K562 (cell line): ENCODE results near the gene ZNF337. TPM values are rescaled to one million over a fixed set of nuclear protein-coding genes. Genes with fewer than 3 reads are reported as not detected.

Source experiments
- ATAC-seq: fragments of 200-7000 bp; cut with Tn5 transposase; 3 replicates; pipeline ENCODE4 v1.9.1; 2020; ENCODE audit warnings: moderate library complexity
- BruUV-seq: library from RNA; stranded (reverse); fragments of 400-500 nt; replicated peaks from 2 replicates; lab custom pipeline; 2021; lab: Mats Ljungman, UMichigan
- CTCF ChIA-PET: fragments of 300-600 bp; formaldehyde crosslinking; extraction: SDS; loops from one replicate; lab custom pipeline; 2021; ENCODE audit warnings: low intra/inter-chr PET ratio; lab: Yijun Ruan, JAX
- POLR2A ChIA-PET: fragments of 300-600, 350-650 bp; sonication (Branson Sonifier 250); formaldehyde crosslinking; extraction: SDS; loops from one replicate; lab custom pipeline; 2021; ENCODE audit warnings: antibody characterized with exemption, inconsistent platforms; lab: Yijun Ruan, JAX
- DNase-seq, 4 experiments: peaks; one replicate each; pipeline versions ENCODE4 v3.0.0 to v3.0.0-alpha.2; 2011 to 2018; ENCODE audit warnings: low spot score in 3 of 4, mixed read lengths in 3 of 4; ENCODE audit errors: extremely low read depth in 1 of 4
- FAIRE-seq: peaks from 2 replicates; lab custom pipeline; 2011; peaks lifted over from hg19 to GRCh38; lab: Jason Lieb, UNC
- H2AFZ ChIP-seq: 2 replicates; pipeline ENCODE4 v1.6.0; 2011; ENCODE audit warnings: low read depth, low read length, control low read depth, inconsistent platforms
- H3K27ac ChIP-seq: fragments of 200-600 bp; 3 replicates; pipeline ENCODE4 v1.8.0; 2011; ENCODE audit warnings: low read depth, mild to moderate bottlenecking, control low read depth, inconsistent platforms, low read length, moderate library complexity, mixed read lengths; ENCODE audit errors: extremely low read depth
- H3K27me3 ChIP-seq, 2 experiments: fragments of 300-600 bp in 1 of 2; 2 replicates in 1 of 2; 3 replicates in 1 of 2; pipeline versions ENCODE4 v1.6.0 to v1.8.0; 2011; ENCODE audit warnings: inconsistent platforms in 2 of 2, low read length in 2 of 2, mild to moderate bottlenecking in 1 of 2, mixed read lengths in 1 of 2, moderate library complexity in 1 of 2; ENCODE audit not compliant: control insufficient read depth in 2 of 2, insufficient read depth in 2 of 2
- H3K36me3 ChIP-seq: fragments of 300-600 bp; 3 replicates; pipeline ENCODE4 v1.8.0; 2011; ENCODE audit warnings: mild to moderate bottlenecking, low read length, inconsistent platforms; ENCODE audit not compliant: control insufficient read depth, insufficient read depth
- H3K4me1 ChIP-seq, 2 experiments: fragments of 200-600 bp in 1 of 2; replicated peaks in 1 of 2; 2 replicates in 1 of 2; 3 replicates in 1 of 2; pipeline versions ENCODE4 v1.5.1 to v1.8.0; 2011; ENCODE audit warnings: inconsistent platforms in 2 of 2, low read length in 2 of 2, mild to moderate bottlenecking in 1 of 2, mixed read lengths in 1 of 2, moderate library complexity in 1 of 2; ENCODE audit not compliant: control insufficient read depth in 2 of 2, insufficient read depth in 2 of 2
- H3K4me2 ChIP-seq: 2 replicates; pipeline ENCODE4 v1.6.1; 2011; ENCODE audit warnings: low read length, control low read depth, inconsistent platforms, mixed read lengths; ENCODE audit not compliant: insufficient read depth
- H3K4me3 ChIP-seq: fragments of 200-600 bp; sonication (generic), shearing (Covaris generic); 2 replicates; pipeline ENCODE4 v1.5.1; 2016; ENCODE audit warnings: control low read depth, inconsistent platforms
- H3K79me2 ChIP-seq: fragments of 200-600 bp; 3 replicates; pipeline ENCODE4 v1.8.0; 2011; ENCODE audit warnings: low read length, inconsistent platforms; ENCODE audit not compliant: control insufficient read depth, insufficient read depth
- H3K9ac ChIP-seq, 2 experiments: 2 replicates each; pipeline versions ENCODE4 v1.6.0 to v1.6.1; 2011; ENCODE audit warnings: low read depth in 2 of 2, low read length in 2 of 2, control low read depth in 1 of 2, inconsistent platforms in 1 of 2, mild to moderate bottlenecking in 1 of 2, mixed read lengths in 1 of 2; ENCODE audit not compliant: insufficient read depth in 1 of 2
- H3K9me1 ChIP-seq: one replicate; pipeline ENCODE4 v1.6.0; 2011; ENCODE audit warnings: inconsistent platforms, mild to moderate bottlenecking, low read length, moderate library complexity; ENCODE audit not compliant: control insufficient read depth, insufficient read depth
- H3K9me3 ChIP-seq: replicated peaks from 2 replicates; pipeline ENCODE4 v1.5.1; 2011; ENCODE audit warnings: low read depth, low read length, inconsistent platforms; ENCODE audit not compliant: control insufficient read depth, insufficient read depth
- H4K20me1 ChIP-seq: replicated peaks from 2 replicates; pipeline ENCODE4 v1.6.1; 2011; ENCODE audit warnings: low read length, inconsistent platforms, mixed read lengths; ENCODE audit not compliant: control insufficient read depth, insufficient read depth
- E2F6 ChIP-seq, 2 experiments: IDR thresholded peaks; 2 replicates each; pipeline ENCODE4 v1.6.1; 2011; ENCODE audit warnings: borderline replicate concordance in 1 of 2, control low read depth in 1 of 2, low read depth in 1 of 2, low read length in 1 of 2, mild to moderate bottlenecking in 1 of 2, mixed read lengths in 1 of 2, moderate library complexity in 1 of 2; ENCODE audit not compliant: insufficient read depth in 1 of 2, insufficient read length in 1 of 2, poor library complexity in 1 of 2, severe bottlenecking in 1 of 2; ENCODE audit errors: extremely low read depth in 1 of 2
- RBM22 ChIP-seq: fragments of 200-400 bp; formaldehyde crosslinking; IDR thresholded peaks from 2 replicates; pipeline ENCODE4 v1.6.1; 2018; ENCODE audit warnings: low read length, low read depth; ENCODE audit not compliant: poor library complexity, severe bottlenecking
- RREB1 ChIP-seq: fragments of 250-450 bp; sonication (Bioruptor Pico); IDR thresholded peaks from 2 replicates; pipeline ENCODE4 v1.4.0; 2020
- SMARCB1 ChIP-seq: IDR thresholded peaks from 2 replicates; pipeline ENCODE4 v1.6.1; 2011; ENCODE audit warnings: improper control_type of control experiment, low read depth; ENCODE audit not compliant: insufficient read length
- STAG1 ChIP-seq: sonication (generic); formaldehyde crosslinking; IDR thresholded peaks from 2 replicates; pipeline ENCODE4 v1.5.0; 2020; ENCODE audit warnings: missing genetic modification reagents, borderline replicate concordance
- TBP ChIP-seq: optimal IDR thresholded peaks from 2 replicates; pipeline ENCODE3; 2011; ENCODE audit warnings: low read depth, low read length, improper control_type of control experiment
- TSHZ1 ChIP-seq: fragments of 250-450 bp; sonication (Bioruptor Pico); IDR thresholded peaks from 2 replicates; pipeline ENCODE4 v1.4.0; 2020; ENCODE audit warnings: mild to moderate bottlenecking, moderate library complexity
- ZBTB5 ChIP-seq: fragments of 450-650 bp; IDR thresholded peaks from 2 replicates; pipeline ENCODE4 v1.6.1; 2017; ENCODE audit warnings: antibody characterized with exemption
- WGBS: fragments of 100-300 bp; shearing (Covaris generic); methylation state at CpG from one replicate; pipeline ENCODE4 v1.1.6; 2016; ENCODE audit warnings: low coverage, mixed read lengths; ENCODE audit not compliant: insufficient coverage; ENCODE audit errors: missing lambda C conversion rate; 5-methylcytosine and 5-hydroxymethylcytosine counted together
- in situ Hi-C: fragments of 300-500 bp; cut with MboI; formaldehyde crosslinking; loops from 4 replicates; pipeline ENCODE4 v1.15.0; 2018; ENCODE audit warnings: inconsistent platforms, mixed read lengths
- intact Hi-C: fragments of 100-400 bp; cut with micrococcal nuclease; formaldehyde crosslinking; loops from 2 replicates; pipeline ENCODE4 v1.14.2; 2022
- polyA plus RNA-seq, 8 experiments: library from polyadenylated mRNA; depleted of rRNA in 4 of 8; stranded (reverse) in 5 of 8; unstranded in 3 of 8; fragments of >200 nt; fragmentation: Nextera tagmentation in 2 of 8; fragmentation: Illumina TruSeq in 1 of 8; extraction: Ambion mirVana in 2 of 8; extraction: Trizol in 1 of 8; gene quantifications; 2 replicates each; pipeline versions ENCODE4 v1.2.1 to v1.2.3, GENCODE V29; 2011 to 2014; ENCODE audit warnings: inconsistent platforms in 1 of 8, missing spikeins in 1 of 8
- total RNA-seq, 7 experiments: library from RNA; depleted of rRNA in 6 of 7; stranded (reverse); fragments of >200 nt in 6 of 7; fragmentation: Illumina TruSeq in 2 of 7; extraction: Trizol in 2 of 7; gene quantifications; 2 replicates each; pipeline versions ENCODE4 v1.2.1 to v1.2.3, GENCODE V29; 2011 to 2021; ENCODE audit warnings: low replicate concordance in 1 of 7

ZNF337 gene
- total and polyA plus RNA-seq, 9 of the 15 experiments (the other 6 are each of a cell fraction or from before 2014, with no cell fraction given) = 0.25 to 5.6 (median 3.5) TPM

GRCh38 chr20:25672659-25673235 lies 23.9 kb downstream of the ZNF337 start:
- Histone ChIP-seq H3K9ac (no peak overlapping the region), H3K27me3 (no peaks in the 10 kb centered on the region), H3K27ac (no peak overlapping the region), H3K4me1 (no peaks in the 10 kb centered on the region), H3K79me2 (no peaks in the 10 kb centered on the region; the same call in 2 of the 3 replicates), H3K4me2 (no peak overlapping the region), H2AFZ (no peak overlapping the region), H3K9me1 (peaks cover 3% of the 10 kb centered on the region), H4K20me1 (no peaks in the 10 kb centered on the region), H3K4me3 (no peak overlapping the region), H3K9me3 (no peaks in the 10 kb centered on the region), H3K36me3 (peaks cover 40% of the 10 kb centered on the region; the same call in 2 of the 3 replicates)
- WGBS = 86% methylated on average over 3 of the region's 4 CpGs
- no peak for ATAC-seq
- intact Hi-C loops = no loop called here
- CTCF ChIA-PET = no interaction called here
- DNase-seq = no peak
- in situ Hi-C loops = no loop called here
- no TSS peak for BruUV-seq
- no peak for FAIRE-seq
- POLR2A ChIA-PET = no interaction called here
- TF ChIP-seq RREB1 (CRISPR knock-in tag) = no peak
- TF ChIP-seq E2F6 (IDR thresholded peaks at IDR 0.05; ENCODE audit: borderline replicate concordance in 1 of 2, extremely low read depth in 1 of 2, insufficient read depth in 1 of 2, insufficient read length in 1 of 2, low read depth in 1 of 2, low read length in 1 of 2, poor library complexity in 1 of 2, severe bottlenecking in 1 of 2) = no peak
- TF ChIP-seq TBP = no peak
- TF ChIP-seq TSHZ1 = no peak
- TF ChIP-seq SMARCB1 = no peak
- no peak for TF ChIP-seq ZBTB5
- no peak for TF ChIP-seq RBM22
- no peak for TF ChIP-seq STAG1
